Measurements from ENCODE around the gene SHC2.

The SHC2 gene

DNA sequence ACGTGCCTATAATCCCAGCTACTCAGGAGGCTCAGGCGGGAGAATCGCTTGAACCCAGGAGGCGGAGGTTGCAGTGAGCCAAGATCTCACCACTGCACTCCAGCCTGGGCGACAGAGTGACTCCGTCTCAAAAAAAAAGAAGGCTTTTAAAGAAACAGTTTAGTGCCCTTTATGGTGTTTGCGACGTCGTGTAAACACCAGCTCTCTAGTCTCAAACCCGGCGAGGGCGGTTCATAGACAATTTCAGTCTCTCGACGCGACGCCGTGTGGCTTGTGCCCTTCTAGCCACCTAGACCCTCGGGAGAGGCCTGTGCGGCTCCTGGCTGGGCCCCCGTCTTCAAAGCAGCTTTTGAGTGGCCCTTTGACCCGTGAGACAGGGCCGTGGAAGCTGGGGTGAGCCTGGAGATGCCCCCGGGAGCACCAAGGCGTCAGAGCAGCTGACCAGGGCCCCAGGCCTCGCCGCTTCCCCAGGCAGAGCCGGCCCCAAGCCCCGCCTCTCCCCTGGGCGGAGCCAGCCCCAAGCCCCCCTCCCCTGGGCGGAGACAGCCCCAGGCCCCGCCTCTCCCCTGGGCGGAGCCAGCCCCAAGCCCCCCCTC, 30.4 kb upstream of the SHC2 start:
- no peaks in the 10 kb centered on the region for H3K27me3 ChIP-seq (replicated peaks; ENCODE audit: control insufficient read depth, insufficient read depth, low read length, poor library complexity, severe bottlenecking)
- peaks cover 15% of the 10 kb centered on the region for H3K4me1 ChIP-seq (ENCODE audit: control insufficient read depth, insufficient read depth, low read length, poor library complexity, severe bottlenecking)
- no peaks in the 10 kb centered on the region for H3K9me3 ChIP-seq (ENCODE audit: control insufficient read depth, low read length)
- H3K36me3 ChIP-seq (ENCODE audit: control insufficient read depth, insufficient read depth, low read length): no peaks in the 10 kb centered on the region
- DNase-seq: peak in 1 of 3 donors; percentile 25
- H3K27ac ChIP-seq (ENCODE audit: insufficient read depth, low read length, poor library complexity, severe bottlenecking): no peak overlapping the region
- no peak overlapping the region for H3K4me3 ChIP-seq (ENCODE audit: insufficient read depth, low read depth, low read length, poor library complexity, severe bottlenecking)

DNA sequence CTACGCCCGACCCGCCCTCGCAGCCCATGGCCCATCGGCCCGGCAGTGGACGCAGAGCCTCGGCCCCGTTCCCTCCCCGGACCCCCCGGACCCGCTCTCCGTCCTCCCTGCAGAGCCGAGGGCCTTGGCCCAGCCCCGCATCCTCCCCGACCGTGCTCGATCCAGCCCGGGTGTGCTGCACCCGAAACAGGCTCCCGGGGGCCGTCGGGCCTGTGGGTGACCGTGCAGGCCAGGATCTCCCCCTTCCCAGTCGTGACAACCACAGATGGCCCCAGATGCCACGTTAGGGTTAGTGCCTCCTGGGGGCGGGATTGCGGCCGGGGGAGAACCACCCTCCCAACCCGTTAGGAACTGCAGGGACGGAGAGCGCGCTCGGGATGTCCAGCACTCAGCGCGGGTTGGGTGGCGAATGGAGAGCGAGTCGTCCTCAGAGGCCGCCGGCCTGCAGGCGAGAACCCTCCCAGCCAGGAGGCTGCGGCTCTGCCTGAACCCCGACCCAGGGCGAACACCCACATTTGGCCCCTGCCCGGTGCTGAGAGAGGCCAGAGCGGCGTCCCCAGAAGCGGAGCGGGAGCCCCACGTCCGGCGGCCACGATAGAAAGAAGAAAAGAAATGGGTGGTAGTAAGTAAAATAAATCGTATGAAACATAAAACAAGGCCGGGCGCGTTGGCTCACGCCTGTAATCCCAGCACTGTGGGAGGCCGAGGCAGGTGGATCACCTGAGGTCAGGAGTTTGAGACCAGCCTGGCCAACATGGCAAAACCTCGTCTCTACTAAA, 28.8 kb upstream of the SHC2 start:
- Histone ChIP-seq H3K4me1 (ENCODE audit: control insufficient read depth, insufficient read depth, low read length, poor library complexity, severe bottlenecking) (peaks cover 6% of the 10 kb centered on the region), H3K36me3 (ENCODE audit: control insufficient read depth, insufficient read depth, low read length) (no peaks in the 10 kb centered on the region), H3K9me3 (ENCODE audit: control insufficient read depth, low read length) (no peaks in the 10 kb centered on the region), H3K27me3 (replicated peaks; ENCODE audit: control insufficient read depth, insufficient read depth, low read length, poor library complexity, severe bottlenecking) (no peaks in the 10 kb centered on the region), H3K27ac (ENCODE audit: insufficient read depth, low read length, poor library complexity, severe bottlenecking) (peak overlapping the region; percentile 84), H3K4me3 (ENCODE audit: insufficient read depth, low read depth, low read length, poor library complexity, severe bottlenecking) (peak overlapping the region; percentile 86)
- no peak for DNase-seq

DNA sequence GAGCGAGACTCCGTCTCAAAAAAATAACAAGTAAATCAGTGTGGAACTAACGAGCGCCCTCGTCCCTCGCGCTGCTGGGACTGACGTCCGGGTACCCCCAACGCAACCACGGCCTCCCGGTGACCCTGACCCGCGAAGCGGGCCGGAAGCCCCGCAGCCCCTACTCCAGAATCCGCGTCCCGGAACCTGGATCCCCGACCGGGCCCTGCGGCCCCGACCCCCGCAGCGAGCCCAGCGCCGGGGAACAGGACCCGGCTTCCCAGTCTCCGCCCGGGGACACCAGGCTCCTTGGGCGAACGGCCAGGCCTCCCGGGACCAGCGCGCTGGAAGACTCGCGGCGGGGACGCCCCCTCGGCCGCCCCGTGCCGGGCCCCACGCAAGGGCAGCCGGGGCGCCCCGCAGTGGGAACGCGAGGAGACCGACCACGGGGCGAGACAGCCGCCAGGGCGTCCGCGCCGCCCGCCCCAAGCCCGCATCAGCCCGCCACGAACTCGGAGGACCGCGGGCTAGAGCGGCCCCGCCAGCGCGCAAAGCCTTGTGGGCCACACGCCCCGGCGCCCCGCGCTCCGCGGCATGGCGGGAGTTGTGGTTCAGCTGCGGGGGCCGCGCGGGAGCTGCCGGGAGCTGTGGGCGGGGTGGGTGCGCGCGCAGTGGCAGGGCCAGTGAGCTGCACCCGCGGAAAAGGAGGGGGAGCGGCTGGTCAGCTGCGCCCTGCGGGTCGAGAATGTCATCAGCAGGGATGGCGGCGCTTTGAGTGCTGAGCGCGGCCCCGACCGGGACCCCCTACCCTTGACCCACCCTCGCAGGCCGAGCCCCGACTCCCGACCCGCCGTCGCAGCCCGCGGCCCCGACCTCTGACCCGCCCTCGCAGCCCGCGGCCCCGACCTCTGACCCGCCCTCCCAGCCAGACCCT, 27.9 kb upstream of the SHC2 start:
- Histone ChIP-seq H3K4me3 (ENCODE audit: insufficient read depth, low read depth, low read length, poor library complexity, severe bottlenecking) (peak overlapping the region; percentile 86), H3K4me1 (ENCODE audit: control insufficient read depth, insufficient read depth, low read length, poor library complexity, severe bottlenecking) (peaks cover 6% of the 10 kb centered on the region), H3K27ac (ENCODE audit: insufficient read depth, low read length, poor library complexity, severe bottlenecking) (peak overlapping the region; percentile 84), H3K36me3 (ENCODE audit: control insufficient read depth, insufficient read depth, low read length) (no peaks in the 10 kb centered on the region), H3K9me3 (ENCODE audit: control insufficient read depth, low read length) (no peaks in the 10 kb centered on the region), H3K27me3 (replicated peaks; ENCODE audit: control insufficient read depth, insufficient read depth, low read length, poor library complexity, severe bottlenecking) (peaks cover 2% of the 10 kb centered on the region)
- peak; percentile 78 to 85 (median 83) for DNase-seq

DNA sequence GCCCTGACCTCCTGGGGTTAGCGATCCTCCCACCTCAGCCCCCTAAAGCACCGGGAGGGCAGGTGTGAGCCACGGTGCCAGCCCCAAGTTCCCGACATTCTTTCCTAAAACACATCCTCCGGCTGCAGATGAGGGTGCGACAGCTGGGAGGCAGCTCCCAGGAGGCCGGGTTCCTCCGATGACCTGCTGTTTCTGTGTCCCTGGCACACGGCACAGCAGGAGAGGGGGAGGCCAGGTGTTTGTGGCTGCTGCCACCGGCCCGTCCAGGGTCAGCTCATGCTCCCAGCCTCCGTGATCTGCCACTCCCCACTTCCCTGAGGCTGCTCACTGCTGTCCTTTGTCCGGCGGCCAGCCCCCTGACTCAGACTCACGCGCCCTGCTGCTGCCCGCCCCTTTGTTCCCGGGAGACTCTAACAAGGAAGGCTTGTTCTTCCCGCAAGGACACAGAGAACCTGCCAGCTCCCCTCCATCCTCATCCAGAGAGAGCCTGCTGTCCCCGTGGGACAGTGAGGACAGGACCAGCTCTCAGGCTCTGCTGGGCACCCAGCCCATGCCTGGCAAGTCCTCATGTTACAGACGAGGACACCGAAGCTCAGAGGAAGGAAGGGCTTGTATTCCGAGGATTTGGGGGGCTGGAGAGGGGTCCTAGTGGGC, 24.9 kb upstream of the SHC2 start:
- Histone ChIP-seq H3K4me1 (ENCODE audit: control insufficient read depth, insufficient read depth, low read length, poor library complexity, severe bottlenecking) (peaks cover 6% of the 10 kb centered on the region), H3K9me3 (ENCODE audit: control insufficient read depth, low read length) (no peaks in the 10 kb centered on the region), H3K27ac (ENCODE audit: insufficient read depth, low read length, poor library complexity, severe bottlenecking) (no peak overlapping the region), H3K4me3 (ENCODE audit: insufficient read depth, low read depth, low read length, poor library complexity, severe bottlenecking) (no peak overlapping the region), H3K27me3 (replicated peaks; ENCODE audit: control insufficient read depth, insufficient read depth, low read length, poor library complexity, severe bottlenecking) (peaks cover 3% of the 10 kb centered on the region), H3K36me3 (ENCODE audit: control insufficient read depth, insufficient read depth, low read length) (no peaks in the 10 kb centered on the region)
- DNase-seq: no peak

DNA sequence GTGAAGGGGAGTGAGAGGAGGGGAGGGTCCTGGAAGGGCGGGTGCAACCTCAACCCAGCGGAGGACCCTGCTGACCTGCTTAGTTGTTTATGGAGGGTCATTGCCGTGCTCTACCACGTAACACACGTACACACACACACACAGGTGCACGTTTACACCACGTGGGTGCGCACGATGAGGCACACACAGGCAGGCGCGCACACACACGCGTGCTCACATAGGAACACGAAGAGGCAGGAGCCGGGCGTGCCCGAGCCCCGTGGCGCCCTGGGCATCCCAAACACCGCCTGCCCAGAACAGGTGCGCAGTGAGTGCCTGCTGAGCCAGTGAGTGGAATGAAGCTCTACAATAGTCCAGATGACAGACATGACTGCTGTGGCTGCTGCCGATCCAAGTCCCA, 24.2 kb upstream of the SHC2 start:
- no peak overlapping the region for H3K4me3 ChIP-seq (ENCODE audit: insufficient read depth, low read depth, low read length, poor library complexity, severe bottlenecking)
- no peak for DNase-seq
- H3K4me1 ChIP-seq (ENCODE audit: control insufficient read depth, insufficient read depth, low read length, poor library complexity, severe bottlenecking): peaks cover 6% of the 10 kb centered on the region
- no peak overlapping the region for H3K27ac ChIP-seq (ENCODE audit: insufficient read depth, low read length, poor library complexity, severe bottlenecking)
- H3K36me3 ChIP-seq (ENCODE audit: control insufficient read depth, insufficient read depth, low read length): no peaks in the 10 kb centered on the region
- H3K27me3 ChIP-seq (replicated peaks; ENCODE audit: control insufficient read depth, insufficient read depth, low read length, poor library complexity, severe bottlenecking): peaks cover 3% of the 10 kb centered on the region
- no peaks in the 10 kb centered on the region for H3K9me3 ChIP-seq (ENCODE audit: control insufficient read depth, low read length)

DNA sequence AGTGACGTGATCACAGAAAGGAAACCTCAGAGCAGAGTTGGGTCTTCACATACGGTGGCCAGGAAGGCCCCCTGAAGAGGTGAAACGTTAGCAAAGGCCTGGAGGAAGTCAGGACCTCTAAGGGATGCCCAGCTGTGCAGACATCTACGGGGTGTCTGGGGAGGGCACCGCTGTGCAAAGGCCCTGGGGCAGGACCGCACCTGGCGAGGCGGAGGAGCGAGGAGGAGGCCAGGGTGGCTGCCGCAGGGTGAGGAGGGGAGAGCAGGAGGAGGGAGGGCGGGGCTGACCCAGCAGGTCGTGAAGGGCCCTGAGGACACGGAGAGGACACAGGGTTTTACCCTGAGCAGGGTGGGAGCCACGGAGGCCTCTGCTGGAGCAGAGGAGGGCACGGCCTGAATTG, 23.7 kb upstream of the SHC2 start:
- no peak overlapping the region for H3K4me3 ChIP-seq (ENCODE audit: insufficient read depth, low read depth, low read length, poor library complexity, severe bottlenecking)
- peaks cover 3% of the 10 kb centered on the region for H3K27me3 ChIP-seq (replicated peaks; ENCODE audit: control insufficient read depth, insufficient read depth, low read length, poor library complexity, severe bottlenecking)
- peaks cover 3% of the 10 kb centered on the region for H3K4me1 ChIP-seq (ENCODE audit: control insufficient read depth, insufficient read depth, low read length, poor library complexity, severe bottlenecking)

DNA sequence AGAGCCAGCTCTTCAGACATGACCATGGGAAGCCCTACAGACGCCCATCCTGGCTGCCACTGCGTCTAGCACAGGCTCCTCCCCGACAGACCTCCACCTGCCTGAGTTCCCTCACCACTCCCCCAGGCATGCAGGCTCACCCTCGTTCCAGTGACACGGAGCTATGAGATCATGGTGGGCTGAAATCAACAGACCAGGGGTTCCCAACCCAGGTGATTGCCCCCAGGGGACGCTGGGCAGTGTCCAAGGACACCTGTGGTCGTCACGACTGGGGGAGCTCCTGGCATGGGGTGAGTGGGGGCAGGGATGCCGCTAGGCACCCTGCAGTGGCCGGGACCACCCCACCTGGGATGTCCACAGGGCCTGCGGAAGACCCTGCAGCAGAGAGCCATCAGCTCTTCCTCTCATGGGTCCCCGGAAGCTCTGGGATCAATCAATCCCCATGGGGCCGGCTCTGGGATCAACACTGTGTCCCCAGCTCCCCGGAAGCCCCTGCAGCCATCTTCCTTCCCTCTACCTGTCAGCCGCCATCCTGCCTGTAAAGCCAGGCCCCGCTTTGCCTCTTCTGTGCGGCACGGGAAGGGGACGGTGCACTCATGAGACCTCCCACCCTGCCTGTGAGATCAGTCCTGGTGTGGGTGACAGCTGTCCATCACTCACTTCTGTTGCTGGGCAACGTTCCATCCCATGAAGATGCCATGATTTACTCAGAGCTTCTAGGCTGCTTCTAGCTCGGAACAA, 22.7 kb upstream of the SHC2 start:
- Histone ChIP-seq H3K27ac (ENCODE audit: insufficient read depth, low read length, poor library complexity, severe bottlenecking) (no peak overlapping the region), H3K36me3 (ENCODE audit: control insufficient read depth, insufficient read depth, low read length) (no peaks in the 10 kb centered on the region), H3K4me3 (ENCODE audit: insufficient read depth, low read depth, low read length, poor library complexity, severe bottlenecking) (no peak overlapping the region), H3K9me3 (ENCODE audit: control insufficient read depth, low read length) (no peaks in the 10 kb centered on the region), H3K27me3 (replicated peaks; ENCODE audit: control insufficient read depth, insufficient read depth, low read length, poor library complexity, severe bottlenecking) (peaks cover 3% of the 10 kb centered on the region), H3K4me1 (ENCODE audit: control insufficient read depth, insufficient read depth, low read length, poor library complexity, severe bottlenecking) (no peaks in the 10 kb centered on the region)
- no peak for DNase-seq

More for the DNA sequence above, 23.7 kb upstream of the SHC2 start:
- H3K27ac ChIP-seq (ENCODE audit: insufficient read depth, low read length, poor library complexity, severe bottlenecking): no peak overlapping the region
- H3K9me3 ChIP-seq (ENCODE audit: control insufficient read depth, low read length): no peaks in the 10 kb centered on the region
- DNase-seq: no peak
- H3K36me3 ChIP-seq (ENCODE audit: control insufficient read depth, insufficient read depth, low read length): no peaks in the 10 kb centered on the region

DNA sequence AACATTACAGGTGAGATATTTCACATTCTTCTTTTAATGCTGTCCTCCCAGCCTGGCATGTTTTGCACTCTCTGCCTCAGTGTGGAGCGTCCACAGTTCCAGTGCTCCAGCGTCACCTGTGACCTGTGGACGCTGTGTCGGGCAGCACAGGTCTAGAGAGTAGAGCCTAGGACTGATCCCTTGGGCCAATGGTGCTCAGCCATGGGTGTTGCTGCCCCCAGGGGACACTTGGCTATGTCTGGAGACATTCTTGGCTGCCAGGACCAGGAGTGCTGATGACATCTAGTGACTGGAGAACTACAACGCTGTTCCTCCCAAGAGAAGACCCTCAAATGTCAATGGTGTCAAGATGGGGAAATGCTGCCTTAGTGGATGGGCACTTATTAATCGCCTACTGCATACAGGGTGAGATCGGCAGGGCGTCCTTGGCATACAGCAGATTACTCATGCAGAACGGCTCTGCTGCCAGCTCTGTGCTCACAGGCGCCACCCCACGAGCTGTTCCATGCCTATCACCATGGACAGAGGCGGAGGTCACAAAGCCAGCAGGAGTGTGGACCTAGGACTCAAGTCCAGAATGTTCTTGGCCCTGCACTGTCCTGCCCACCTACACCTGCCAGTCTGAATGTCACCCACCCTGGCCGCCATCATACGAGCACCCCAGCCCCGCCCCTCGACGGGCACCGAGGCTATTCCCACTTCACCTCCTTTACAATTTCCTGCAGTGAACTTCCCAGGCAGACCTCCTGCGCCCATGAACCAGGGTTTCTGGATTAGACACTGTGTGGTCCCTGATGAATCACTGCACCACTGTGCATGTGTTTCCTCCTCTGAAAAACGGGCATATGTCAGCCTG, 21.6 kb upstream of the SHC2 start:
- H3K27ac ChIP-seq (ENCODE audit: insufficient read depth, low read length, poor library complexity, severe bottlenecking): no peak overlapping the region
- no peaks in the 10 kb centered on the region for H3K36me3 ChIP-seq (ENCODE audit: control insufficient read depth, insufficient read depth, low read length)
- peaks cover 3% of the 10 kb centered on the region for H3K27me3 ChIP-seq (replicated peaks; ENCODE audit: control insufficient read depth, insufficient read depth, low read length, poor library complexity, severe bottlenecking)
- no peaks in the 10 kb centered on the region for H3K9me3 ChIP-seq (ENCODE audit: control insufficient read depth, low read length)
- no peak overlapping the region for H3K4me3 ChIP-seq (ENCODE audit: insufficient read depth, low read depth, low read length, poor library complexity, severe bottlenecking)
- H3K4me1 ChIP-seq (ENCODE audit: control insufficient read depth, insufficient read depth, low read length, poor library complexity, severe bottlenecking): no peaks in the 10 kb centered on the region
- DNase-seq: no peak
